Right atrium auricular region (tissue), 2 donors: ENCODE data around the gene REPS2. TPM values are rescaled to one million over a fixed set of nuclear protein-coding genes. Genes with fewer than 3 reads are reported as not detected.

Experiments
- DNase-seq: peaks from one replicate; pipeline ENCODE4 v3.0.0-alpha.2; 2019; ENCODE audit warnings: low spot score
- H3K27ac ChIP-seq, 2 donors: fragments of 200-600 bp; sonication (generic); 1 replicate in 1 of 2; 2 replicates in 1 of 2; pipeline ENCODE4 v1.5.1; 2016 to 2019
- H3K27me3 ChIP-seq, 2 donors: fragments of 200-600 bp; sonication (generic); one replicate each; pipeline versions ENCODE4 v1.5.1 to v1.6.0; 2017 to 2019
- H3K36me3 ChIP-seq: fragments of 200-600 bp; sonication (generic); one replicate; pipeline ENCODE4 v1.5.1; 2016
- H3K4me1 ChIP-seq, 2 donors: fragments of 200-600 bp; sonication (generic); one replicate each; pipeline versions ENCODE4 v1.5.1 to v1.6.0; 2017 to 2019
- H3K4me3 ChIP-seq, 2 donors: fragments of 200-600 bp; sonication (generic); 1 replicate in 1 of 2; 2 replicates in 1 of 2; pipeline ENCODE4 v1.5.1; 2017 to 2019; ENCODE audit warnings: mild to moderate bottlenecking in 1 of 2, moderate library complexity in 1 of 2
- H3K9me3 ChIP-seq, 2 donors: fragments of 200-600 bp; sonication (generic); one replicate each; pipeline ENCODE4 v1.5.1; 2019
- CTCF ChIP-seq, 2 donors: fragments of 200-600 bp; sonication (generic); IDR thresholded peaks; one replicate each; pipeline ENCODE4 v1.5.1; 2019; ENCODE audit warnings: antibody characterized with exemption in 2 of 2
- total RNA-seq, 2 donors: library from RNA; depleted of rRNA; stranded (reverse); fragments of >200 nt; gene quantifications; one replicate each; pipeline ENCODE4 v1.1.0, GENCODE V29; 2016

The REPS2 gene
- total RNA-seq, 2 donors from 2014 or later, result 6.2 to 14.1 TPM

- Histone ChIP-seq H3K27me3 (no peaks in the 10 kb centered on the region), H3K9me3 (no peaks in the 10 kb centered on the region), H3K4me3 (no peak overlapping the region), H3K36me3 (no peaks in the 10 kb centered on the region), H3K4me1 (peaks cover 0 to 4% of the 10 kb centered on the region in 2 donors), H3K27ac (no peak overlapping the region)
- no peak for TF ChIP-seq CTCF (IDR thresholded peaks at IDR 0.05)
- DNase-seq, result no peak
Observed at GRCh38 chrX:17078031-17078720, 131.7 kb downstream of the REPS2 start.

- no peak for TF ChIP-seq CTCF (IDR thresholded peaks at IDR 0.05)
- no peaks in the 10 kb centered on the region for H3K9me3 ChIP-seq
- H3K4me3 ChIP-seq, result no peak overlapping the region
- H3K27ac ChIP-seq, result no peak overlapping the region
- H3K36me3 ChIP-seq, result no peaks in the 10 kb centered on the region
- no peaks in the 10 kb centered on the region for H3K27me3 ChIP-seq
- no peak for DNase-seq
- H3K4me1 ChIP-seq, result peaks cover 0 to 4% of the 10 kb centered on the region in 2 donors
Observed at GRCh38 chrX:17081511-17081910, 135.1 kb downstream of the REPS2 start.

- no peak for TF ChIP-seq CTCF (IDR thresholded peaks at IDR 0.05)
- Histone ChIP-seq H3K27ac (no peak overlapping the region), H3K9me3 (no peaks in the 10 kb centered on the region), H3K4me3 (no peak overlapping the region), H3K4me1 (peaks cover 0 to 4% of the 10 kb centered on the region in 2 donors), H3K36me3 (no peaks in the 10 kb centered on the region), H3K27me3 (no peaks in the 10 kb centered on the region)
- no peak for DNase-seq
Observed at GRCh38 chrX:17081968-17082367, 135.5 kb downstream of the REPS2 start.

- no peak overlapping the region for H3K4me3 ChIP-seq
- H3K27ac ChIP-seq, result no peak overlapping the region
- no peaks in the 10 kb centered on the region for H3K36me3 ChIP-seq
- TF ChIP-seq CTCF (IDR thresholded peaks at IDR 0.05), result no peak
- H3K27me3 ChIP-seq, result no peaks in the 10 kb centered on the region
- no peak for DNase-seq
- peaks cover 0 to under 1% of the 10 kb centered on the region in 2 donors for H3K4me1 ChIP-seq
- no peaks in the 10 kb centered on the region for H3K9me3 ChIP-seq
Observed at GRCh38 chrX:17082831-17083230, 136.4 kb downstream of the REPS2 start.

GRCh38 chrX:17086317-17086716 lies 139.9 kb downstream of the REPS2 start:
- Histone ChIP-seq H3K4me3 (no peak overlapping the region), H3K9me3 (no peaks in the 10 kb centered on the region), H3K27me3 (no peaks in the 10 kb centered on the region), H3K4me1 (no peaks in the 10 kb centered on the region), H3K36me3 (no peaks in the 10 kb centered on the region), H3K27ac (no peak overlapping the region)
- no peak for TF ChIP-seq CTCF (IDR thresholded peaks at IDR 0.05)
- no peak for DNase-seq

GRCh38 chrX:17095161-17095560 lies 148.7 kb downstream of the REPS2 start:
- Histone ChIP-seq H3K4me1 (no peaks in the 10 kb centered on the region), H3K36me3 (no peaks in the 10 kb centered on the region), H3K4me3 (no peak overlapping the region), H3K27me3 (no peaks in the 10 kb centered on the region), H3K27ac (no peak overlapping the region), H3K9me3 (peaks cover 0 to 4% of the 10 kb centered on the region in 2 donors)
- no peak for TF ChIP-seq CTCF (IDR thresholded peaks at IDR 0.05)
- DNase-seq, result no peak
